M059J (cell line): ENCODE results near the gene ACADSB. TPM values are rescaled to one million over a fixed set of nuclear protein-coding genes. Genes with fewer than 3 reads are reported as not detected.

Experiments
- DNase-seq: peaks from one replicate; pipeline ENCODE4 v3.0.0-alpha.2; 2012; ENCODE audit warnings: low read depth
- total RNA-seq: library from RNA; depleted of rRNA; stranded (reverse); fragments of >200 nt; shearing (Covaris generic); gene quantifications from 2 replicates; pipeline ENCODE4 v1.2.3, GENCODE V29; 2014

The ACADSB gene
- total RNA-seq, 1 experiment from 2014 or later, result 3.8 TPM

DNA sequence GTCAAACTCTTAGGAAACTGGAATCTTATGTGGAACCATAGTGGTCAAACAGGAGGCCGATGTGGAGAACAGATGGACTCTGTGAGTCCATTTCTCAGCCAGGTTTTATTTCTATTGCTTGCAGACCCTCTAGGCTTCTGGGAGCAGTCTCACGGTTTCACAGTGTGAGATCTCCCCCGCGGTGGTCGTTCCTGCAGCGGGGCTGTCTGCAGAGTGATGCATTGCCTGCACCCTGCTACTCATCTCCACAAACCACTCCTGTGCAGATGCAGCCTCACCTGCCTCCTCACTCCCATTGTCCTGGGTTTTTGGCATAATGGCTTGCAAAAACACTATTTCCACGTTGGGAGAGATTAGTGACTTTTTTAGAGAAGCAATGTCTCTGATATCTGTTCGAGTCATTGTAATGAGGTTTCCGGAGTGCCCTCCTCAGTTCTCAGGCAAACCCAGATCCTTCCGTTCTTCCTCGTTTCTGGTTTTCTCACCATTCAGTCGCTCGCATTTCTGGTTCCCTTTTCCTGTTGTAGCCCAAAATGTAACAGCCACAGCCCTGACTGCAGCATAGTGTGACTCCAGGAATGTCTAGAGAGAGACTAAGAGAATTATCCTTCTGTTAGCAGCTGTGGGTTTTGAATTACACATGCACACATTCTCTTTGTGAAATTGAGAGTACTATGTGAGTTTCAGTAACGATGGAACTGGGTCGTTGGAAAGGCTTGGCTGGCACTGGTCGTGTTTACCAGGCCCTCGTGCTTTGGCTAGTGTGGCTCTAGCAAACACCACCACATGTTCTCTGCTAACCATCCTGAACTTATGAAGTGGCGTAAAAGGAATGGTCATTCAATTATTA lies 30.2 kb downstream of the ACADSB start:
- DNase-seq, result no peak

DNA sequence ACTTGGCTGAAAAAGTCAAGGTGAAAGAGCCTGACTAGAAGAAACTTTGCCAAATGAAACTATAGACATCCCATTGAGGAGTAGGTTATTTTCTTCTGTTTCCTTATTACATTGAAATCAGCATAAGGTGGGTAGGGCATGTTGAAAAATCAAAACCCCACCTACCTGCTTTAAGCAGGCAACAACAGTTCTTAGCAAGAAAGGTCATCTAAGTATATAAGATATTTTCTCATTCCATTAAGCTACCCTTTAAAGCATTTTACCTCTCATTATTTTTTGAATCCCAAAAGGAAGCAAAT lies 30.8 kb downstream of the ACADSB start:
- DNase-seq, result no peak

DNA sequence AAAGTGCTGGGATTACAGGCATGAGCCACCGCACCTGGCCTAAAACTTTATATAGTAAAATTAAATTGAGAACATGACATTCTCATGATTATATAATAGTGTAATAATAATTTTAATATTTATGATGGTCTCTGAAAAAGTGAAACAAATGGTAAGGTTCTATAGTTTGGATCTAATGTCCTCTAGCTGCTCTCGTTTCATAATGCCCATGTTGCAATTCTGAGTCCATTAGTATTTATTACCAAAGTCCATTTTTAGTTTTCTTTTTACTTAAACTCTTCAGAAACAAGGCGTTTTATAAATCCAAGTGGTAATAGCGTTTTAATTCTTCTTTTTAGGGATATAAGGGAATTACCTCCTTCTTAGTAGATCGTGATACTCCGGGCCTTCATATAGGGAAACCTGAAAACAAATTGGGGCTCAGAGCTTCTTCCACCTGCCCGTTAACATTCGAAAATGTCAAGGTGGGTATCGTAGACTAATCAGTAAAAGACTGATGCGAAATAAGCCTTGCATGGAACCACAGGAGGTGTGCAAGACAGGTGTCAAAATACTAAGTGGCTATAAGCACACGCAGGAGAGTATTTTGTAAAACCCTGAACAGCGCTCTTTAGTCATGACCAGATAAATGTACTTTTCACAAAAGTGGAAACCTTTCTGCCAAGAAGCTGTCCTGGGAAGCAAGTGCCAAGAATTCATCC lies 34.1 kb downstream of the ACADSB start:
- DNase-seq, result no peak

DNA sequence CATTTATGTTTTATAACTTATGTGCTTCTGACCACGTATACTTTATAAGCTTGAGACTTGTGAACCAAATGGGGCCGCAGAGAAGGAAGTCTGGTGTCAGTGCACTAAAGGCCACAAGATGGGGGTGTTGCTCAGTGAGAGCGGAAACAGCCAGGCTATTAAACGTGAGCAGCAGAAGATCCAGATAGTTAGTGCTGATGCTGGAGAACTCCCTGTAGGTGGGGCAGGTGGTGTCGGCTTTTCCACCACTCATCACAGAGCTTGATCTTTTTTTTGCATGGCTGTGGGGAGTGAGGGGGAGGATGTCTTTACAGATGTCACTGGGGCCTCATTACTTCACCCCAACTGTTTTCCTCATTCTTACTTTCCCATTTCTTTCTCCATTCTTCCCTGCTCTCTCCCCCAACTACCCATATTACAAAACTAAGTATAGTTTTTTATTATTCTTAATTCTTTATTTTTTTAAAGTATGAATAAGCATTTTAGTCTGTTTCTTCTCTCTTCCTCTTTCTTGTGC lies 34.7 kb downstream of the ACADSB start:
- DNase-seq, result peak; percentile 70

DNA sequence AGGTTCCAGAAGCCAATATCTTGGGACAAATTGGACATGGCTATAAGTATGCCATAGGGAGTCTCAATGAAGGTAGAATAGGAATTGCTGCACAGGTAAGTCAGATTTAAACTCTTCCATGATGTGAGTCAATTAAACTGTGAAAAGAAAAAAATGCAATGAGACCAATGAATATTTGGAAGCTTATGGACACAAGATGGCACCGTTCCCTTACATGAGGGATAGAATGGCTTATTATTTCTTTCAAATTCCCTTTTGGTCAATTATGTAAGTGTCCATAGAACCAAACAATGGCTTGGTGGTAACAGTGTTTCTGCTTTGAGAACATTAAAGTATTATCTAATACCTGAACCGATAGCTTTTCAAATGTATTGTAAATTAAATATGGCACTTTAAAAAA lies 35.6 kb downstream of the ACADSB start:
- DNase-seq, result peak; percentile 40

DNA sequence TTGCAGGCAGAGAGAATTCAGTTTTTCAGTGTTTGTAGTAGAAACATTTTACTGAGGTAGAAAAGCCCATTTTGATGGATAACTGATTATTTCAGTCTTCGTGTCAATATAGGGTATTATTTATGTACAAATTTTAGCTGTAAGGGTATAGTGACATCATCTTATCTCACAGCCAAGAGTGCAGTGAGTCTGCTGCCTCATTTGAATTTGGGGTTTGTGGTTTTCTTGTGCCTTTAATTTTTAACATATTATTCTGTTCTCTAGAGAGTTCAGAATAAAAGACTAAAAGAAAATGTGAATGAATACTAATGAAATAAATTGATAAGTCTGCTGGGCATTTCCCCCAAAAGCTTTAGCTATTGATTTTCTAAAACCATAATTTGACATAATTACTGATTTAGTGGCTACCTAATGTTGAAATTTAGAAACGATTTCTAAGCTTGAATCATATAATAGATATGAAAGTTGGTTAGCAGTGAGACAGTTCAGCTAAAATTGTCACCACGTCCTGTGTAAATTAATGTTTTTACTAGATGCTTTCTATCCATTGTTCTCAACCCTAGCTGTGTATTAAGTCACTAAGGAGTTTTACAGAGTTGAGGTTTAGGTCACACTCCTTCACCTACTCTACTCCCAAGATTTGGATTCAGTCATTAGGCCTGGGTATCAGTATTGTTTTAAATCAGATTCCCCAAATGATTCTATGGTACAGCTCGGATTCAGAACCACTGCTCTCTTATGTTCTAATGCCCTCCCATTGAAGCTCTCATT lies 37.3 kb downstream of the ACADSB start:
- no peak for DNase-seq

DNA sequence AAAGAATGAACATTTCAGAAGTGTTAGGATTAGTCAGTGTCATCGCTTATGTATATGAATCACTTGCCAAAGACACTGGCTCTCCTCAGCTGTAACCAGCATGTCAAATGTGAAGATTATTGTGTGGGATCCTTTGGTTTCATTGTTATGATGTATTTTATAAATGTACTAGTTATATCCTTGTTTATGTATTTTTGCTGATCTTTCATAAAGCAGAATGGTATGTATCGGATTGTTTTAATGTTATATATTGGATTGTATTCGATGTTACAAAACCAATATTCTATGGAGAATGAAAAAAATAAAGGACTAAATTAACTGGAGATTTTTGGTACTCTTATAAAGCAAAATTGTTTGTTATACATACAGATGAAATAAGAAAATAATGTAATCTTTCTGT lies 49.2 kb downstream of the ACADSB start:
- no peak for DNase-seq

DNA sequence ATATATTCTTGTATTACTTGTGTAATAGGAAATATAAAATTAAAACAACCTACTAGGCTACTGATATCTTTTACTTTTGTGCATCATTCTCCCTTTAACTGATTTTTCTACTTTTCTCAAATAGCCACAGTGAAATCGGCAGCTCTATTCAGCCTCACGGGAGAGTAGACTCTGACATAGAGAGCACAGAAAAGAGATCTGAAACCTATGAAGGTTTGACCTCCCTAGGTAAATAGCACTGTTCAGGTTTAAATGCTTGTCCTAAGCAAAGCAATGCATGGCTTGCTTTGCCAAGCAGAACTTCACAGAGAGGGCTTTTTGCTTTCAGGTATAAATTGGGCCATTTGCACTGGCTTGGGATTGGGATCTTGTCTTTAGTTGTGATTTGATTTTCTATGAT lies 53.1 kb downstream of the ACADSB start:
- DNase-seq, result no peak

DNA sequence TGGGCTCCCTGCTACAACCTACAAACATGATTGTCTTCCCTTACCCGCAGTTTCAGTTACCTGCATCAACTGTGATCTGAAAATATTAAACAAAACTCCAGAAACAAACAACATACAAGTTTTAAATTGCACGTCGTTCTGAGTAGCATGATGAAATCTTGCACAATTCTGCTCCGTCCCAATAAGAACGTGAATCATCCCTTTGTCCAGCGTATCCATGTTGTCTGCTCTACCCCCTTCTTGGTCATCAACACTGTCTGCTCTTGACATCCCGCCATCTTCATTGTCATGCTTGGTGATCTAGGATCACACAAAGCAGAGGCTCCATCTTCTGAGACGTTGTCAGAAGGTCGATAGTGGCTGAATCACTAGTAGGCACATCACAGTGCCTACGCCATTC lies 53.9 kb downstream of the ACADSB start:
- no peak for DNase-seq

DNA sequence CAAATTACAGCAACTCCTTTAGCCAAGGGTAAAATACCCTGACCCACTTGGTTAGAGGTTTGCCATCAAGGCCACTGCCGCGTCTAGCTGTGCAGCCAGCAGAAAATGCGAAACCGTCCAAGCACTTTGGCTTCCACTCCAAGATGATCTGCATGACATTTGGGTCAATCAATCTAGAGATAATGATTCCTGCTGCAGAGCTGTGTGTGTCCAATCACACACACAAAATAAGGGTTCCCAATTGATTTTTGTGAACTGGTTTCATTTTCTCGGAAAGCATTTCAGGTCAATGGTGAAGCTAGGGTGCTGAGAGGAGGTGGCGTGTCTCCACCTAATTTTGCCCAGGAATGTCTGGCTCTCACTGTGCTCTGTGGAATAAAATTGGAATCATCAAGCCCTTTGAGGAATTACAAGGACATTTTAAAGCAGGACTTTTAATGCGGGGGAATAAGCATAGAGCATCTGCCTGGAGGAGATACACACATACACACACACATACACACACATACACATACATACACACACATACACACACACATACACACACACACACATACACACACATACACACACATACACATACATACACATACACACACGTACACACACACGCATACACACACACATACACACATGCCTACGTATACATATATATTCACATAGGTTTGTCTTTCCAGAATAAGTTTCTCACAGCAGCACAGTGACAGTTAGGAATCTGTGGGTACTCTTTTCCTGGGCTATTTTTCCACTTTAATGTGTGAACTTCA lies 59.5 kb downstream of the ACADSB start:
- DNase-seq, result no peak

DNA sequence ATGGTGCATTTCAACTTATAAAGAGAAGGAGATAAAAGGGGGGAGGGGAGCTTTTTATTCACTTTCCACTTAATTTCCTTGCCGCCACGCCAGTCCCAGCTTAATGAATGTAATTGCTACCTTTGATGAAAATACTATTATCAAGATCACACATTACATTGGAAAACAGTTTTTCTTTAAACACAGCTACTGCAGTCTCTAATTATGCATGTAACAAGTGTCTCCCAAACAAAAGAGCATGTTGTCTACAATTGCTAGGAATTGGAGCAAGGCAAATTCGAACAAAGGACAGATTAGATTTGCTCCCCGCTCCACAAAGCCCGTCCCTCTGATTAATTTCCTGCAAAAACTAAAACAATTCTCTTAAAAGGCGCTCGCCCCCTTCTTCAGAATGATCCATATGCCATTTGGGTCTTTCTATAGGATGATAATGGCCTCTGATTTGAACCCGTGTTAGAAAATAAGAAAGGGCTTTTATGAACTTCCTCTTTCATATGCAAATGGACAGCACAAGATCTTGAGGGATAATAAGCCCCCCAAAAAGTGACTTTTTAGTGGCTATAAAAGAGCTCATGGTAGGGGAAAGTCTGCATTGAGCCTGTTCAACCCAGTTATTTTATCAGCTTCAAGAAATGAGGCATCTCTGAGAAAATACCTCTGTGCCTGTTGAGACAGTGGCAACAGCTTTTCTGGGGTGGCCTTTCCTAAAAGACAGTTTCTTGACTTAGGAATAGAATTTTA lies 60.6 kb downstream of the ACADSB start:
- no peak for DNase-seq

DNA sequence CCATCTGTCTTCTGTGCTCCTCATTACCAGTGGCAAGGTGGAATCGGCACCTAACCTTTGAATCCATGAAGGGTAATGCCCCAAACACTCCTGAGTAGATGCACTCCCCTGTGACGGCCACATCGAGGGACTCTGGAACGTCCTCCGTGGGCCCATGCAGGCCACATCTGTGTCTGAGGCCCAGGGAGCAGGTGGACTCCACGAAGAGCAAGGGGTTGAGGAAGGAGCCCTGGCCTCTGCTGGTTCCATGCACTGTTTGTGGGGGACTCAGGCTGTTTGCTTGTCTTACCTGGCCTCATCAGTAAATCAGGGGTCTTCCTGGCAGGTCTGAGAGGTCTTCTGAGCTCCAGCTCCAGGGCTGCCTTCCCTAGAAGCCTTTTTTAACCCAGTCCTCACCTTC lies 64.4 kb downstream of the ACADSB start:
- DNase-seq, result no peak

DNA sequence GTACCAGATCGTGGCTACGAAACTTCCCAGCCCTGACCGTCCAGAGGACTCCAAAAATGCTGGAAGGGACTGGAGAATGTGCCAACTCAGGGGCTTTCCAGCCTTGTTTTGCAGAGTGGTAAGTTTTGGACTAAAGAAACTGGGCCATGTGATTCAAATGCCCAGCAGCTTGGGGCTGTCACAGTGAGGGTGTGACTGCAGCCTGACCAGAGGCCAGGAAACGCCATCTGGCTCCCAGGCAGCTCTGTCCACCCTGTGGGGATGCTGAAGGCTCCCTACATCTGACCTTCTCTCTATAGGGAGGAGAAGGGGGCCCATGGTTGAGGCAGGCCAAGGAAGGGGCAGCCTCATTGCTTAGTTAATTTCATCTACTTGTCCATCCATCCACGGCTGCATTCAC lies 65.4 kb downstream of the ACADSB start:
- no peak for DNase-seq

DNA sequence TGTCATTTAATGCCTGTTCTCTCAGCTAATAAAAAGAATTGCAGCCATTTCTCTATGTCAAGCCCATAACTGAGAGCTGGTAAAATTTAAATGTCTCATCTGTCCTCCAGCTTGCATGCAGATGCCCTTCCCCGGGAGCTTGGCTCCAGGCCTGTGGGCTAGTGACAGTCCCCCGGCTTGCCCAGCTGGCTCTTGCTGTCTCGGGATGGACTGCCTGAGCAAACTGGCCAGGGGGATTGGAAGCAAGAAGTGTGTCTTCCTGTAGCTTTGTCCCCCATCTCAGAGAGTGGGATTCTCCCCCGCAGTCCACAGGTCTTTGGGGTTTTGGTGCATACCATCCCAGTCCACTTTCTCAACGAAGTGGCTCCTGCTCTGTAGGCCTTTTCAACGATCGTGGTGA lies 73.1 kb downstream of the ACADSB start:
- DNase-seq, result no peak

DNA sequence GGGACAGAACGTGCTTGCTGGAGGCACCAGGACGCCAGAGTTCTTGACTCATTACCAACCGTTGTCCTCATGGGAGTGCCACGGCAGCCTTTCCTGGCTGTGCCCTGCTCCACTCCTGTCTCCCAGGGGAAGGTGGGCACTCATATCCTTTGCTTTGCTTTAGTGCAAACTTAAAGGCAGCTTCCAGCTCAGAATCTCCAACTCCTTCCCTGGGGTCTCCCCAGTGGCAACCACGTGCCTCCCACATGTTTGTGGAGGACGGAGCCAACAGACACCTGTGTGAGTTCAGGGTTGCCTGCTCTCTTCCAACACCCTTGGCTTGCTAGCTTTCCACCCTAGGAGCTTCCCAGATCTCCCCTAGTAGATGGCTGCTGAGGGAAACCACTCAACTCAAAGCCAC lies 75.0 kb downstream of the ACADSB start:
- no peak for DNase-seq

DNA sequence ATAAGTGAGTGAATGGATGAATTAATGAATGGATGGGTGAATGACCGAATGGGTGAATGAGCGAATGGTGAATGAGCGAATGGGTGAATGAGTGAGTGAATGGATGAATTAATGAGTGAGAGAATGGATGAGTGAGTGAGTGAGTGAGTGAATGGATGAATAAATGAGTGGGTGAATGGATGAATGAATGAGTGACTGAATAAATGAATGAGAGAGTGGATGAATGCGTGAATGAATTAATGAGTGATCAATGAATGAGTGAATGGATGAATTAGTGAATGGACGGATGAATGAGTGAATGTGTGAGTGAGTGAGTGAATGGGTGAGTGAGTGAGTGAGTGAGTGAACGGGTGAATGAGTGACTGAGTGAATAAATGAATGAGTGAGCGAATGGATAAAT lies 77.5 kb downstream of the ACADSB start:
- no peak for DNase-seq

DNA sequence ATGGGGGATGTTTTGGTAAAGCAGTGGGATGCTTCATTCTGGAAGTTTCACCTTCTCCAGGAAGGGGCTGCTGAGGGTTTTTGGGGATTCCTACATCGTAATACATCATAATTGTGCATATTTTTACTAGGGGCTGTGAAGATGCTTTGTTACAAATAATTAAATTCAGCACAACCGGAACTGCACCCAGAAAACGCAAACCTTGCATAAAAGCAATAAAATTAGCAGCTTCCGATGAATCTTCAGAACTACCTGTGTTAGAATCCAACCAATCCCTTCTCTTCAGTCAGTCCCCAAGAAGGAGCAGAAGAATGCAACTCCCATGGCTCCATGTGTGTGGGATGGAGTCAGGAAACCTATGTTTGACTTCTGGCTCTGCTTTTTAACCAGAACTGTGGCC lies 78.5 kb downstream of the ACADSB start:
- DNase-seq, result no peak

DNA sequence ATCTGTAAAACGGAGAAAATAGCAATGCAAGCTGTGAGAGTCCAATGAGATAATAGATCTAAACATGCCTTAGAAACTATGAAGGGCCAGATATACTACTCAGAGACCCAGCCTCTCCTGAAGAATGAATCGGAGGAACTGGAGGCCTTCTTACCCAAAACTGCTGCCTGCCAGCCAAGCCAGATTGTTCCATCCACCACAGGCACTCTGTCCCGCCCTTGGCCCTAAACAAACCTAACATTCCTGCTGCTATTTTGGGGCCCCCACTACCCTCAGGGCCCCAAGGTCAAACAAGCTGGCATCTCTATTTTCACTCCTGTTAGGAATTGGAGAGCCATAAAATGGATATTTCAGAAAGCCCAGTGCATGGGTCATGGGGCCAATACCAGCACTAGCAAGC lies 79.0 kb downstream of the ACADSB start:
- no peak for DNase-seq

DNA sequence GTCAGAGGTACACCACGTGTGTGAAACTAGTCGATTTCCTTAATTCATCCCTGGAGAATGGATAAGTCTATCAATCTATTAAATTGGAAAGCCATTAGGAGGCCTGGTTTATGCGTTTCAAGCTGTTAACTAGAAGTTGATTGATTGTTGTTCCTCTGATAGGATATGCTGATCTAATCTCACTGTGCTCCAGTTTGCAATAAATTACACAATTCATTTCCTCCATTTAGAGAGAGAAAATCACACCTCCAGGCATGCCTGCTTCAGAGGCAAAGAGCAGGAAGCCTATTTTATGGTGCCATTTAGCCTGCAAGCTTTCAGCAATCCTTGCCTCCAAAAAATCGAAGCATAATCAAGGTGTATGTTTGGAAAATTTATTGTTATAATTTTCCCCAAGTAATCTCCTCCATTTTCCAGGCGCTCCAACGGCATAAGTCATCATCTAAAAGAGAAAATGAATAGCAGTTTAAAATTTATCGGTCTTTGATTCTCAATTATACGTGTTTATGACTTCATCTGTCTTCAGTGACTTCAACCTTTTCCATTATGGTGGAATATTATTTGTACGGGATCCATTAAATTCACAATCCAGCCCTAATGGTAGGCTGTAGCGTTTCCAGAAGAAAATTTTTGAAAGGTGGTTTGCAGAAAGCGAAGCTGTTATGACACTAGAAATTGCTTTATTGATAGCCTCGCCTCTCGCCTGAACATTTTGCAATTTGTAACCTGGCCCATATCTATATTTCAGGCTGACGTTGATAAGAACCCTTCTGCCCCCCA lies 84.0 kb downstream of the ACADSB start:
- DNase-seq, result no peak

DNA sequence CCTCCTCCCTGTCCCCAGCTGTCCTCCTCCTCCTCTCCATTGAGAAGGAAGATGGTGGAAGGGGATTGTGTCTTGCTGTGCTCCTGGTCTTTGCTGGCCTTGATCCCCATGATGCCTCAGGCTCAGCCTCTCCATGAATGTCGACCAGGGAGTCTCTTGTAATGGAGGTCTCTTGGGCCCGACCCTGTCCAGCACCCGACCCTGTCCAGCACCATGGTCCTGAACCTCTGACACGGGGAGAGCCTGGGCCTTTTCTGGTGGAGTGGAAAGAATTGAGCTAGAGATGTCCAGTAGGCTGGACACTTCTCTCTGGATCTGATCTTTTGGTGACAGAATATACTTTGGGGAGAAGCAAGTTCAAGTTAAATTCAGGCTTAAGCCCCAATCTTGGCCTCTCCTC lies 84.7 kb downstream of the ACADSB start:
- no peak for DNase-seq
